CD4-positive, CD25-positive, alpha-beta regulatory T cell (primary cell): ENCODE measurements around the gene RASGRF2. TPM values are rescaled to one million over a fixed set of nuclear protein-coding genes. Genes with fewer than 3 reads are reported as not detected.

Experiments
- ATAC-seq, 2 donors: fragments of 150-1000 bp; cut with Tn5 transposase; one replicate each; pipeline ENCODE4 v1.10.0; 2021; ENCODE audit warnings: low read depth in 2 of 2, moderate number of reproducible peaks in 2 of 2, moderate library complexity in 1 of 2
- DNase-seq, 3 donors: peaks; one replicate each; pipeline versions ENCODE4 v3.0.0 to v3.0.0-alpha.2; 2012 to 2022; ENCODE audit warnings: mixed read lengths in 1 of 3
- H3K27ac ChIP-seq: one replicate; pipeline ENCODE4 v1.7.0; 2013; ENCODE audit warnings: mild to moderate bottlenecking, low read length; ENCODE audit not compliant: insufficient read depth, poor library complexity, severe bottlenecking
- H3K27me3 ChIP-seq: one replicate; pipeline ENCODE4 v1.7.0; 2013; ENCODE audit warnings: low read length; ENCODE audit not compliant: control insufficient read depth, insufficient read depth
- H3K36me3 ChIP-seq: one replicate; pipeline ENCODE4 v1.7.0; 2013; ENCODE audit warnings: mild to moderate bottlenecking, low read length, moderate library complexity; ENCODE audit not compliant: control insufficient read depth, insufficient read depth
- H3K4me1 ChIP-seq: 2 replicates; pipeline ENCODE4 v1.7.0; 2013; ENCODE audit warnings: mild to moderate bottlenecking, low read length; ENCODE audit not compliant: insufficient read depth, control insufficient read depth, poor library complexity, severe bottlenecking
- H3K4me3 ChIP-seq: one replicate; pipeline ENCODE4 v1.7.0; 2013; ENCODE audit warnings: low read depth, mild to moderate bottlenecking, low read length, moderate library complexity
- H3K9me3 ChIP-seq, 2 experiments: 1 replicate in 1 of 2; 2 replicates in 1 of 2; pipeline ENCODE4 v1.7.0; 2013; ENCODE audit warnings: low read length in 2 of 2, mild to moderate bottlenecking in 1 of 2, moderate library complexity in 1 of 2; ENCODE audit not compliant: control insufficient read depth in 2 of 2
- H3K27ac Mint-ChIP-seq, 3 donors: one replicate each; pipeline ENCODE4 v1.8.0; 2020 to 2022; ENCODE audit warnings: mild to moderate bottlenecking in 3 of 3, mixed read lengths in 3 of 3, moderate library complexity in 2 of 3
- H3K27me3 Mint-ChIP-seq: one replicate; pipeline ENCODE4 v1.8.0; 2022; ENCODE audit warnings: mild to moderate bottlenecking, mixed read lengths
- H3K36me3 Mint-ChIP-seq: one replicate; pipeline ENCODE4 v1.8.0; 2020; ENCODE audit warnings: mixed read lengths
- H3K4me1 Mint-ChIP-seq, 4 donors: one replicate each; pipeline ENCODE4 v1.8.0; 2020 to 2022; ENCODE audit warnings: mixed read lengths in 4 of 4, mild to moderate bottlenecking in 1 of 4
- H3K4me3 Mint-ChIP-seq, 4 donors: one replicate each; pipeline ENCODE4 v1.8.0; 2020 to 2022; ENCODE audit warnings: mild to moderate bottlenecking in 4 of 4, mixed read lengths in 4 of 4, moderate library complexity in 3 of 4
- H3K9me3 Mint-ChIP-seq, 7 donors: one replicate each; pipeline ENCODE4 v1.8.0; 2020 to 2022; ENCODE audit warnings: mixed read lengths in 7 of 7, mild to moderate bottlenecking in 3 of 7, moderate library complexity in 2 of 7
- polyA plus RNA-seq, 4 donors: library from polyadenylated mRNA; unstranded; fragments of 300-500 nt; fragmentation: Illumina TruSeq; gene quantifications; one replicate each; pipeline ENCODE4 v1.2.3, GENCODE V29; 2021
- total RNA-seq: library from RNA; stranded (reverse); gene quantifications from one replicate; pipeline ENCODE4 v1.2.3, GENCODE V29; 2022

RASGRF2 gene
- total and polyA plus RNA-seq, 5 donors from 2014 or later, result 3.9 to 10.3 (median 8.9) TPM

DNA sequence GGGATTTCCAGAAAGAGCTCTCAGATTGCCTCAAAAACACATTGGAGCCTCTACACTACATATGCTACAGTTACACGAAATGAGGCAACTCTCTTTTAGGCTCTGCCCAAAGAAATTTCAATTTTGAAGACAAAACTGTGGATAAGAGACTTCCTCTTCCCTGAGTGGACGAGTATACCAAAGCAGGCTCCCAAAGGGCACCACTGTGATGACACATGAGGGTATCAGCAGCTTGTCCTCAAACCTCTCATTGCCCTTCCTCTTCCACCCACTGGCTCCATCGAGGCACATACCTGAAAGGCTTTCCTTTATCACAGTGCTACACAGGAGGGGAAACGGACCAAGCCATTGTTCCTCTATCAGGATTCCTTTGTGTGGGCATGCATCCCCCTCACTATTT, 284.3 kb downstream of the RASGRF2 start:
- no peaks in the 10 kb centered on the region for H3K27me3 Mint-ChIP-seq
- Histone ChIP-seq H3K4me3 (no peak overlapping the region), H3K36me3 (no peaks in the 10 kb centered on the region), H3K9me3 (no peaks in the 10 kb centered on the region), H3K4me1 (no peaks in the 10 kb centered on the region), H3K27me3 (no peaks in the 10 kb centered on the region), H3K27ac (no peak overlapping the region)
- peaks cover 16% of the 10 kb centered on the region for H3K36me3 Mint-ChIP-seq
- ATAC-seq (no peak), DNase-seq (no peak)
- H3K27ac Mint-ChIP-seq, result no peak overlapping the region
- H3K4me3 Mint-ChIP-seq, result no peak overlapping the region
- H3K9me3 Mint-ChIP-seq, result no peaks in the 10 kb centered on the region
- H3K4me1 Mint-ChIP-seq, result no peaks in the 10 kb centered on the region

DNA sequence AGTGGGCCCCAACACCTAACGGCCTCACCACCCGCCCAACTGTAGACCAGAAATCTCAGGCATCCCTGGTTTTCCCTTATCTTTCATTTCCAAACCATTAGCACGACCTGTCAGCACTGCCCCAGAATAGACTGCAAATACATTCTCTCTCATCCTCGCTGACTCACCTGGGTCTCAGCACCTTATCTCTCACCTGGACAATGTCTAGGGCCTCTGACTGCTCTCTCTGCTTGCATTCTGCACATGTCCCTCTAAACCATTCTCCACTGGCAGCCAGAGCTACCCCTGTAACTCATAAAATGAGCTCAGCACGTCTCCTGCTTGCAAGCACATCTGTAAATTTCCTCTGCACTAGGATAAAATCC, 285.7 kb downstream of the RASGRF2 start:
- no peaks in the 10 kb centered on the region for H3K27me3 ChIP-seq
- no peaks in the 10 kb centered on the region for H3K9me3 Mint-ChIP-seq
- ATAC-seq (no peak), DNase-seq (no peak)
- no peaks in the 10 kb centered on the region for H3K27me3 Mint-ChIP-seq
- H3K4me1 Mint-ChIP-seq, result peaks cover 0 to 6% (median 0%) of the 10 kb centered on the region in 4 donors
- peaks cover 16% of the 10 kb centered on the region for H3K36me3 Mint-ChIP-seq
- H3K9me3 ChIP-seq, result no peaks in the 10 kb centered on the region
- H3K27ac ChIP-seq, result no peak overlapping the region
- no peaks in the 10 kb centered on the region for H3K36me3 ChIP-seq
- H3K4me1 ChIP-seq, result no peaks in the 10 kb centered on the region
- H3K27ac Mint-ChIP-seq, result peak overlapping the region in 2 of 3 donors; percentile 41 to 45
- no peak overlapping the region for H3K4me3 ChIP-seq
- no peak overlapping the region for H3K4me3 Mint-ChIP-seq

DNA sequence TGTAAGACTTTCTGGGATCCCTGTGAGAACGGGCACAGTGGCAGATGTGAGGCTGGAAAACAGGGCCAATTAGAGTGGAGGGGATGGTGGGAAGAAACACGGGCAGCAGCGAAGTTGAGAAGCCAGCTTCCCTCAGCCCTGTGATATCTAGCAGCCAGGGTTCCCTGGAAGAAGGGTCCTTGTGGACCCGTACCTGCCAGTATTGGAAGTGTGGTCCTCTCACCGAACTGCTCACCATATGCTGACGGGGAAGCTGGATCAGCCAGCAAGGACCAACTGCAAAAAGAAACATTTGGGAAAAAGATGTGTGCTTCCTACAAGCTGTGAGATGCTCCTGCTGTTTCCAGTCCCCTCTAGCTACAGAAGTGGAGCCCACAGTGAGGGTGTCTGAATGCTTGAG, 286.5 kb downstream of the RASGRF2 start:
- H3K27me3 Mint-ChIP-seq, result no peaks in the 10 kb centered on the region
- Histone ChIP-seq H3K9me3 (no peaks in the 10 kb centered on the region), H3K36me3 (no peaks in the 10 kb centered on the region), H3K27me3 (no peaks in the 10 kb centered on the region), H3K27ac (no peak overlapping the region), H3K4me1 (no peaks in the 10 kb centered on the region), H3K4me3 (no peak overlapping the region)
- no peak overlapping the region for H3K4me3 Mint-ChIP-seq
- no peaks in the 10 kb centered on the region for H3K9me3 Mint-ChIP-seq
- ATAC-seq (no peak), DNase-seq (no peak)
- H3K36me3 Mint-ChIP-seq, result peaks cover 16% of the 10 kb centered on the region
- H3K4me1 Mint-ChIP-seq, result peaks cover 0 to 6% (median 0%) of the 10 kb centered on the region in 4 donors
- H3K27ac Mint-ChIP-seq, result peak overlapping the region in 1 of 3 donors; percentile 41

DNA sequence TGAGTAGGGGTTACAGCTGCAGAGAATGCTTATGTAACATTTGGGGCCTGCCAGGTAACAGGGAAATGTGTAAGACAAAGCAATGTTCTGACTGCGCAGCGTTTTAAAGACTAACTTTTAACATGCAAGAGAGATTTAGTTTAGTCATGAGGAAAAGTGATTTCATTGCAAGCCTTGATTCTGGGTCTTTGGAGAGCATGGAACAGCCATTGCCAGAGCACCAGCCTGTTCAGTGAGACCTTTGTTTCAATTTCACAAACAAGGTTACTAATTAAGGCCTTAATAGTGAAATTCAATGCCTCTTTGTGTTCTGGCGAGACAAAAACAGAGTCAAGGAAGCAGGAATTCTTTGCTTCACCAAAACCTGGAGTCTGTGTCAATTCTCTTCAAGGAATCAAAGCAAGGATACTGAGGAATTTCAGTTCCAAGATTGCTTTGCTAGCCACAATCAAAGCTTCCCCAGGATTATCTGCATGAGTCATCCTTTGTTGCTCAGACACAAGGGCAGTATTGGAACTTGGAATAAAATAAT, 287.3 kb downstream of the RASGRF2 start:
- H3K9me3 ChIP-seq, result no peaks in the 10 kb centered on the region
- H3K4me1 ChIP-seq, result no peaks in the 10 kb centered on the region
- DNase-seq (no peak), ATAC-seq (no peak)
- no peaks in the 10 kb centered on the region for H3K27me3 ChIP-seq
- H3K4me3 Mint-ChIP-seq, result no peak overlapping the region
- peaks cover 16% of the 10 kb centered on the region for H3K36me3 Mint-ChIP-seq
- no peak overlapping the region for H3K4me3 ChIP-seq
- H3K27ac ChIP-seq, result no peak overlapping the region
- H3K27me3 Mint-ChIP-seq, result no peaks in the 10 kb centered on the region
- no peak overlapping the region for H3K27ac Mint-ChIP-seq
- no peaks in the 10 kb centered on the region for H3K9me3 Mint-ChIP-seq
- no peaks in the 10 kb centered on the region for H3K36me3 ChIP-seq
- peaks cover 0 to 6% (median 0%) of the 10 kb centered on the region in 4 donors for H3K4me1 Mint-ChIP-seq

DNA sequence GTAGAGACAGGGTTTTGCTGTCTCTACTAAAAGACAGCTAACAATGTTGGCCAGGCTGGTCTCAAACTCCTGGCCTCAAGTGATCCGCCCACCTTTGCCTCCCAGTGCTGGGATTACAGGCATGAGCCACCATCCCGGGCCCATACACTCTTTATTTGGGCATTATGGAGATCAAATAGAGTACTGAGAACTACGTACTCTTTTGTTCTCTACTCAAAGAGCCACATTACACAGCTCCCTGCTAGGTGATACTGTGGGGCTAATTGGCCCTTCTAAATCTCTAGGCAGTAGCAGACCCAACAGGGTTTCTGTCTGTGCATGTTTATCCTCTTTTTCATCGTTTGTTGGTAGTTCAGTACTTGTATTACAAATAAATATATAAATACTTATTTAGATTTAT, 289.1 kb downstream of the RASGRF2 start:
- no peak for ATAC-seq
- Mint-ChIP-seq H3K4me1 (peaks cover 0 to 6% (median 0%) of the 10 kb centered on the region in 4 donors), H3K27me3 (no peaks in the 10 kb centered on the region), H3K36me3 (peaks cover 10% of the 10 kb centered on the region), H3K4me3 (no peak overlapping the region), H3K27ac (no peak overlapping the region), H3K9me3 (no peaks in the 10 kb centered on the region)
- Histone ChIP-seq H3K9me3 (no peaks in the 10 kb centered on the region), H3K27me3 (no peaks in the 10 kb centered on the region), H3K4me1 (no peaks in the 10 kb centered on the region), H3K4me3 (no peak overlapping the region), H3K27ac (no peak overlapping the region), H3K36me3 (no peaks in the 10 kb centered on the region)
- no peak for DNase-seq

DNA sequence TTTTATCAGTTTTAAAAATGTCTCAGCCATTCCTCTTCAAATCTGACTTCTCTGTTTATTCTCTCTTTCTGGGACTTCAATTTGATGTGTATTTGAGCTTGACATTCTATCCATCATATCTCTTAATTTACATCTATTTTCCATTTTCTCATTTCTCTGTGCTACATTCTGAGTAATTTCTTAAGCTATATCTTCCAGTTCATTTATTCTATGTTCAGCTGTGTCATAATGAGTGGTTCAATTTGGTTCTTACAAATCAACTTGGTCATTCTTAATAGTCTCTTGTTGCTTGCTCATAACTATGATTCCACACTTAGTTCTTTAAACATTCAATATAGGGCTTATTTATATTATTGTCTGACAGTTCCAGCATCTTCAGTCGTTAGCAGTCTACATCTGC, 289.8 kb downstream of the RASGRF2 start:
- H3K9me3 ChIP-seq, result no peaks in the 10 kb centered on the region
- no peaks in the 10 kb centered on the region for H3K27me3 ChIP-seq
- no peak overlapping the region for H3K4me3 ChIP-seq
- H3K4me1 ChIP-seq, result no peaks in the 10 kb centered on the region
- no peaks in the 10 kb centered on the region for H3K36me3 ChIP-seq
- Mint-ChIP-seq H3K4me1 (peaks cover 0 to 6% (median 0%) of the 10 kb centered on the region in 4 donors), H3K27ac (peak overlapping the region in 1 of 3 donors; percentile 87), H3K27me3 (no peaks in the 10 kb centered on the region), H3K4me3 (no peak overlapping the region), H3K36me3 (peaks cover 10% of the 10 kb centered on the region), H3K9me3 (no peaks in the 10 kb centered on the region)
- H3K27ac ChIP-seq, result no peak overlapping the region
- ATAC-seq (no peak), DNase-seq (no peak)

DNA sequence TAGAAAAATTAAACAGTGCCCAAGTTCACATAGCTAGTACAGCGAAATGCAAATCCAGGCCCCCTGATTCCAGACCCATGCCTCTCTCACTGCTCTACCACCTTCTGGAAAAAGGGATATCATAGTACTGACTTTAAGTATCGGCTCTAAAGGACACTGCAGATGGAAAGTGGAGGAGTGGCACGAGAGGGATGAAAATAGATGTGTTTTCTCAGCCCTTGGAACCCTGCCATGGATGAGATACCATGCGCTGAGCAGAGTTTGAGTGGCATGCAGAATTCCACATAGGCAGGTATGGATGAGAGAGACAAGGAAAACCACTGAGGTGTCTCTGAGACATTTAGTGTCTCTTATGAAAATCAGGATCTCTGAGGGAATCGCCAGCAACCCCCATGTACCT, 291.8 kb downstream of the RASGRF2 start:
- ATAC-seq (no peak), DNase-seq (no peak)
- Histone ChIP-seq H3K27me3 (no peaks in the 10 kb centered on the region), H3K36me3 (no peaks in the 10 kb centered on the region), H3K27ac (no peak overlapping the region), H3K9me3 (no peaks in the 10 kb centered on the region), H3K4me3 (no peak overlapping the region), H3K4me1 (no peaks in the 10 kb centered on the region)
- Mint-ChIP-seq H3K27me3 (no peaks in the 10 kb centered on the region), H3K27ac (no peak overlapping the region), H3K4me3 (no peak overlapping the region), H3K4me1 (peaks cover 0 to 6% (median 0%) of the 10 kb centered on the region in 4 donors), H3K36me3 (no peaks in the 10 kb centered on the region), H3K9me3 (no peaks in the 10 kb centered on the region)

DNA sequence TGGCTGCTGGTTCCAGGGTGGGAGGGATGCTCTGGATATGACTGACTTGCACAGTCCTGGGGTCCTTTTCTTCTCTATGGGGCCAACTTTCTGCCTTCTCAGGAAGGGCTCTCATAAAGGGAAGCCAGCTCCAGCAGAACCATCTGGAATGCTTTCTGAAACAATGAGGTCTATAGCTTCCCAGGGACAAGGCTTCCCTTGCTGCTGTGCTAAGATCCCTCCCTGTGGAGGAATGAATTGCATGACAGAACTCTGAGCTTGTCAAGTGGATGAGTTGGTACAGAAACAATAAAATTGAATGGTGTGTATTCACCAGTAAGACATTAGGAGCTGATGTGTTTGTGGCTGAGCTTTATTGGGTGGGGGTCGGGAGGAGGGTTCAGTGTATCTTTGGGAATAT, 292.7 kb downstream of the RASGRF2 start:
- Histone ChIP-seq H3K4me3 (no peak overlapping the region), H3K9me3 (no peaks in the 10 kb centered on the region), H3K4me1 (no peaks in the 10 kb centered on the region), H3K36me3 (no peaks in the 10 kb centered on the region), H3K27ac (no peak overlapping the region), H3K27me3 (no peaks in the 10 kb centered on the region)
- peaks cover 0 to 2% (median 0%) of the 10 kb centered on the region in 7 donors for H3K9me3 Mint-ChIP-seq
- H3K27me3 Mint-ChIP-seq, result no peaks in the 10 kb centered on the region
- H3K27ac Mint-ChIP-seq, result no peak overlapping the region
- no peak for DNase-seq
- no peak for ATAC-seq
- H3K36me3 Mint-ChIP-seq, result no peaks in the 10 kb centered on the region
- no peak overlapping the region for H3K4me3 Mint-ChIP-seq
- H3K4me1 Mint-ChIP-seq, result peaks cover 0 to 6% (median 1%) of the 10 kb centered on the region in 4 donors
